GM19438 (cell line): ENCODE data around the gene PRDM10.
"Not testable (repeated sequence)": the region's sequence is repeated elsewhere in the genome, so short reads cannot be mapped to it uniquely, and the experiment has no call there.

ENCODE experiments used
- ATAC-seq: cut with Tn5 transposase; IDR thresholded peaks from one replicate; pipeline ENCODE4 v1.9.1; 2021; ENCODE audit warnings: low read depth; ENCODE audit not compliant: unreplicated experiment

PRDM10 gene

GRCh38 chr11:129976328-129976727, 26.3 kb downstream of the PRDM10 start:
- no peak for ATAC-seq

- no peak for ATAC-seq
These were observed 27.1 kb downstream of the PRDM10 start for GRCh38 chr11:129975543-129975942.

- ATAC-seq: no peak
These were observed 28.0 kb downstream of the PRDM10 start for GRCh38 chr11:129974672-129975071.

- no peak for ATAC-seq
These were observed 28.4 kb downstream of the PRDM10 start for GRCh38 chr11:129974237-129974636.

GRCh38 chr11:129973809-129974208, 28.8 kb downstream of the PRDM10 start:
- ATAC-seq: no peak

GRCh38 chr11:129973068-129973467, 29.6 kb downstream of the PRDM10 start:
- ATAC-seq: peak; percentile 80

GRCh38 chr11:129972611-129973010, 30.0 kb downstream of the PRDM10 start:
- ATAC-seq: no peak

GRCh38 chr11:129971856-129972255, 30.8 kb downstream of the PRDM10 start:
- ATAC-seq: not testable (repeated sequence)

GRCh38 chr11:129969920-129970319, 32.7 kb downstream of the PRDM10 start:
- ATAC-seq: no peak

- no peak for ATAC-seq
These were observed 33.8 kb downstream of the PRDM10 start for GRCh38 chr11:129968591-129969419.

GRCh38 chr11:129967996-129968395, 34.6 kb downstream of the PRDM10 start:
- no peak for ATAC-seq

GRCh38 chr11:129965248-129965647, 37.4 kb downstream of the PRDM10 start:
- ATAC-seq: no peak

- peak; percentile 86 for ATAC-seq
These were observed 42.1 kb downstream of the PRDM10 start for GRCh38 chr11:129960216-129961214.

GRCh38 chr11:129959687-129960086, 42.9 kb downstream of the PRDM10 start:
- ATAC-seq: no peak

GRCh38 chr11:129955282-129955681, 47.4 kb downstream of the PRDM10 start:
- ATAC-seq: no peak

- not testable (repeated sequence) for ATAC-seq
These were observed 47.9 kb downstream of the PRDM10 start for GRCh38 chr11:129954703-129955102.

GRCh38 chr11:129951866-129952262, 50.8 kb downstream of the PRDM10 start:
- ATAC-seq: no peak

GRCh38 chr11:129951201-129951865, 51.3 kb downstream of the PRDM10 start:
- no peak for ATAC-seq

- ATAC-seq: no peak
These were observed 52.2 kb downstream of the PRDM10 start for GRCh38 chr11:129950101-129951091.
